Mesendoderm (in vitro differentiated cells): ENCODE data around the gene NUDT1.

ENCODE experiments used
- DNase-seq: peaks from one replicate; pipeline ENCODE4 v3.0.0; 2013
- H2AK5ac ChIP-seq: 2 replicates; pipeline ENCODE4 v1.6.1; 2013; ENCODE audit warnings: low read length, inconsistent platforms
- H2BK120ac ChIP-seq: 2 replicates; pipeline ENCODE4 v1.6.1; 2013; ENCODE audit warnings: low read depth, mild to moderate bottlenecking, low read length, moderate library complexity, mixed read lengths
- H2BK15ac ChIP-seq: replicated peaks from 2 replicates; pipeline ENCODE4 v1.6.1; 2013; ENCODE audit warnings: low read depth, mild to moderate bottlenecking, moderate library complexity
- H2BK5ac ChIP-seq: 2 replicates; pipeline ENCODE4 v1.6.1; 2013; ENCODE audit warnings: low read length, inconsistent platforms
- H3K18ac ChIP-seq: 2 replicates; pipeline ENCODE4 v1.6.1; 2013; ENCODE audit warnings: mild to moderate bottlenecking, low read length, mixed read lengths
- H3K23ac ChIP-seq: one replicate; pipeline ENCODE4 v1.6.1; 2013; ENCODE audit warnings: low read length
- H3K27ac ChIP-seq: 2 replicates; pipeline ENCODE4 v1.5.1; 2013; ENCODE audit warnings: low read depth, mild to moderate bottlenecking, inconsistent platforms, low read length, moderate library complexity
- H3K27me3 ChIP-seq: 2 replicates; pipeline ENCODE4 v1.6.1; 2013; ENCODE audit warnings: low read length, control low read depth, mild to moderate bottlenecking, inconsistent platforms; ENCODE audit not compliant: insufficient read depth, poor library complexity
- H3K36me3 ChIP-seq: 2 replicates; pipeline ENCODE4 v1.6.1; 2013; ENCODE audit warnings: low read length, inconsistent platforms; ENCODE audit not compliant: control insufficient read depth, insufficient read depth
- H3K4ac ChIP-seq: one replicate; pipeline ENCODE4 v1.6.1; 2013; ENCODE audit warnings: low read depth, mild to moderate bottlenecking, low read length, moderate library complexity
- H3K4me1 ChIP-seq: 2 replicates; pipeline ENCODE4 v1.6.1; 2013; ENCODE audit warnings: low read depth, low read length, inconsistent platforms; ENCODE audit not compliant: control insufficient read depth
- H3K4me2 ChIP-seq: 2 replicates; pipeline ENCODE4 v1.6.1; 2013; ENCODE audit warnings: low read length
- H3K4me3 ChIP-seq: 2 replicates; pipeline ENCODE4 v1.5.1; 2013; ENCODE audit warnings: mild to moderate bottlenecking, low read length
- H3K56ac ChIP-seq: one replicate; pipeline ENCODE4 v1.6.1; 2013; ENCODE audit warnings: low read length
- H3K79me1 ChIP-seq: 2 replicates; pipeline ENCODE4 v1.6.1; 2013; ENCODE audit warnings: low read length, inconsistent platforms
- H3K79me2 ChIP-seq: 2 replicates; pipeline ENCODE4 v1.6.1; 2013; ENCODE audit warnings: mild to moderate bottlenecking, low read length; ENCODE audit not compliant: control insufficient read depth, insufficient read depth
- H3K9ac ChIP-seq: 2 replicates; pipeline ENCODE4 v1.6.1; 2013; ENCODE audit warnings: low read length, inconsistent platforms
- H4K5ac ChIP-seq: one replicate; pipeline ENCODE4 v1.6.1; 2013; ENCODE audit warnings: low read length
- H4K8ac ChIP-seq: one replicate; pipeline ENCODE4 v1.6.1; 2013; ENCODE audit warnings: low read depth, mild to moderate bottlenecking, control low read depth, low read length, moderate library complexity
- WGBS: extraction: QIAGEN DNeasy Blood & Tissue Kit; methylation state at CpG from one replicate; pipeline ENCODE4 v1.1.7; 2013; ENCODE audit warnings: low lambda C conversion rate, missing lambda C conversion rate; ENCODE audit not compliant: insufficient coverage; ENCODE audit errors: extremely low coverage; 5-methylcytosine and 5-hydroxymethylcytosine counted together

Gene NUDT1

DNA sequence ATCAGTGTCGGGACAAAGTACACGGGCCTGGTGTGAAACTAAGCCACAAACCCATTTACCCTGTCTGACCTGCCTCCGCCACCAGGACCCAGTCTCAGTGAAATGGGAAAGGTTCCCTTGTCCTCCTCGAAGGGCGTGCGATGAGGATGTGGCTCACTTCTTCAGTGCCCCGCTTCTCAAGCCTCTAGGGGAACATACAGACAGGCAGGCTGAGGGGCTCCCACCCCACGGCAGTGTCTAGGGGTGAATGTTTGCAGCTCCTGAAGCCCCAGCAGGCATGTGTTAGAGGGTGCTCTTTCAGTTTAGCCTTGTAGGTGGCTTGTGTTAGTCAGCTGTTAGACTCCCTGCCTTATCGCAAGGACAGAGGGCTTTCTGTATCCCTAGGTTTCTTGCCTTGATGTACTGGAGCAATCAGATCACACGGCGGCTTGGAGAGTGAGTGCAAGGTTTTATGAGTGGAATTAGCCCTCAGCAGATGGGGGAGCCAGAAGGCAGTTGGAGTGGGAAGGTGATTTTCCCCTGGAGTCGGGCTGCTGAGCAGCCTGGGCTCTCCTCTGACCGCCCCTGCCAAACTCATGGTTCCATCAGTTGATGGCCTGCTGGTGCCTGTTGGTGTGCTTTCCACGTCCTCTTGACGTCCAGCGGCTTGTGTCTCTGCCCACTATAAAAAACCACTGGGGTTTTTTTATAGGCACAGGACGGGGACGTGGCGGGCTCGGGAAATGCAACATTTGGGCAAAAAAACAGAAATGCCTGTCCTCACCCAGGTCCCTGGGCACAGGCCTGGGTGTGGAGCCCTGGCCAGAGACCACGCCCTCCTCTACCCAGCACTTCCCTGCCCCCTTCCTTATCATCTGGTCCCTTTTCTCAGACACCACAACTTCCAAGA, 759 bp downstream of the NUDT1 start:
- peaks cover 5% of the 10 kb centered on the region for H3K79me1 ChIP-seq
- H3K4me1 ChIP-seq: no peaks in the 10 kb centered on the region
- H3K27me3 ChIP-seq: no peaks in the 10 kb centered on the region
- H3K4me2 ChIP-seq: peak overlapping the region; percentile 72
- H3K9ac ChIP-seq: peak overlapping the region; percentile 82
- H2BK5ac ChIP-seq: no peak overlapping the region
- peak overlapping the region; percentile 97 for H4K8ac ChIP-seq
- peaks cover 14% of the 10 kb centered on the region for H3K79me2 ChIP-seq
- H4K5ac ChIP-seq: no peak overlapping the region
- no peak overlapping the region for H2BK15ac ChIP-seq
- DNase-seq: peak; percentile 62
- no peak overlapping the region for H3K23ac ChIP-seq
- H2AK5ac ChIP-seq: no peak overlapping the region
- H3K36me3 ChIP-seq: peaks cover 3% of the 10 kb centered on the region
- WGBS: no CpG with 5 or more reads among the region's 21 CpGs
- no peak overlapping the region for H3K4ac ChIP-seq
- H2BK120ac ChIP-seq: no peak overlapping the region
- peak overlapping the region; percentile 83 for H3K56ac ChIP-seq
- peak overlapping the region; percentile 86 for H3K18ac ChIP-seq
- no peak overlapping the region for H3K27ac ChIP-seq
- peak overlapping the region; percentile 75 for H3K4me3 ChIP-seq

DNA sequence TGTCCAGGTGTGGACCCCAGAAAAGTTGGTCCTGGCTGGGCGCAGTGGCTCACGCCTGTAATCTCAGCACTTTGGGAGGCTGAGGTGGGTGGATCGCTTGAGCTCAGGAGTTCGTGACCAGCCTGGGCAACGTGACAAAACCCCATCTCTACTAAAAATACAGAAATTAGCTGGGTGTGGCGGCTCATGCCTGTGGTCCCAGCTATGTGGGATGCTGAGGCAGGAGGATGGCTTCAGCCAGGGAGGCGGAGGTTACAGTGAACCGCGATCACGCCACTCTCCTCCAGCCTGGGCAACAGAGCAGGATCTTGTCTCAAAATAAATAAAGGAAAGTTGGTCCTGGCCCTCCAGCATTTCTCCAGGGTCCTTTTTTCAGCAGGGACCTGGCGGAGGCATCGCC, 1.4 kb downstream of the NUDT1 start:
- no CpG with 5 or more reads among the region's 12 CpGs for whole genome bisulfite sequencing
- no peak overlapping the region for H2BK120ac ChIP-seq

GRCh38 chr7:2244404-2244995, 2.5 kb downstream of the NUDT1 start:
- no peak overlapping the region for H3K27ac ChIP-seq
- H3K4ac ChIP-seq: no peak overlapping the region
- H2BK5ac ChIP-seq: no peak overlapping the region
- no peaks in the 10 kb centered on the region for H3K27me3 ChIP-seq
- H3K4me2 ChIP-seq: no peak overlapping the region
- no CpG with 5 or more reads among the region's 25 CpGs for WGBS
- peaks cover 5% of the 10 kb centered on the region for H3K79me1 ChIP-seq
- DNase-seq: no peak
- H3K9ac ChIP-seq: no peak overlapping the region
- no peaks in the 10 kb centered on the region for H3K36me3 ChIP-seq
- H2BK15ac ChIP-seq: no peak overlapping the region
- H3K4me3 ChIP-seq: no peak overlapping the region
- H3K79me2 ChIP-seq: peaks cover 14% of the 10 kb centered on the region
- H3K4me1 ChIP-seq: no peaks in the 10 kb centered on the region
- H4K5ac ChIP-seq: no peak overlapping the region
- H3K23ac ChIP-seq: no peak overlapping the region
- H2BK120ac ChIP-seq: no peak overlapping the region
- no peak overlapping the region for H4K8ac ChIP-seq
- H3K18ac ChIP-seq: no peak overlapping the region
- no peak overlapping the region for H2AK5ac ChIP-seq
- H3K56ac ChIP-seq: no peak overlapping the region

More for the DNA sequence above, 1.4 kb downstream of the NUDT1 start:
- H3K79me2 ChIP-seq: peaks cover 14% of the 10 kb centered on the region
- no peak for DNase-seq
- no peak overlapping the region for H3K27ac ChIP-seq
- H3K36me3 ChIP-seq: peaks cover 3% of the 10 kb centered on the region
- no peaks in the 10 kb centered on the region for H3K4me1 ChIP-seq
- H3K4me2 ChIP-seq: no peak overlapping the region
- peak overlapping the region; percentile 45 for H3K56ac ChIP-seq
- H3K9ac ChIP-seq: peak overlapping the region; percentile 25
- no peak overlapping the region for H3K4ac ChIP-seq
- H4K5ac ChIP-seq: no peak overlapping the region
- no peaks in the 10 kb centered on the region for H3K27me3 ChIP-seq
- no peak overlapping the region for H2BK15ac ChIP-seq
- H3K23ac ChIP-seq: no peak overlapping the region
- H2BK5ac ChIP-seq: no peak overlapping the region
- H2AK5ac ChIP-seq: no peak overlapping the region
- H3K79me1 ChIP-seq: peaks cover 5% of the 10 kb centered on the region
- H4K8ac ChIP-seq: no peak overlapping the region
- no peak overlapping the region for H3K4me3 ChIP-seq
- no peak overlapping the region for H3K18ac ChIP-seq

DNA sequence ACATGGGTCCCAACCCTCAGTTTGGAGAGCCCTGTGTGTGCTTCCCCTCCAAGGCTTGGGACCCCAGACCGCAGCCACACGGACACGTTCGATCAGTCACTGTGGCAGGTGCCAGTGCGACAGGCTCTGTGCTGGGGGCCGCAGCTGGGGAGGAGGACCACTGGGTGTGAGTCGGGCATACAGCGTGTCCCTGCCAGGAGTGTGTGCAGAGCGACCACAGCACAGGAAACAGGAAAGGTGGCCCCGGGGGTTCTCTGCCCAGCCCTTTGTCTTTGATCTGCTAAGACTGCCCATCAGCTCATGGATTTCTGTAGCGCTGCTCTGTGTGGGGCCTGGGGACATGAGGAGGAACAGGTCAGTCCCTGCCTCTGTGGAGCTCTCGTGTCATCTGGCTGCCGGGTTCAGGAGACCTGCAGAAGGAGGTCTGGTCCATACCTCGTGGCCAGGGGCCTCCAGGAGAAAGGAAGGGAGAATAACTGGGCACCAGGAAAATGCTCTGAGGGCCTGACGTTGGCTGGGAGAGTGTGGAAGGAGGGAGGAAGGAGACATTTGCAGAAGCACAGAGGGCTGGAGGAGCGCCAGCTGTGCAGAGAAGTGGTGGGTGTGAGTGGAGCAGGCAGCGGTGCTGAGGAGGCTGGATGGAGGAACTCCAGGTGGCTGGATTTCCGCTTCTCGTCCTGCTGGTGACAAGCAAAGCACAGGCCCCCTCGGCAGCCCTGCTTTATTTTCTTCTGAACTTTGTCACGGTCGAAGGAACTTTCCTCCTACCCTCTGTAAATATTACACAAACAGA, 4.1 kb downstream of the NUDT1 start:
- no peaks in the 10 kb centered on the region for H3K36me3 ChIP-seq
- no peak overlapping the region for H3K27ac ChIP-seq
- DNase-seq: no peak
- H3K23ac ChIP-seq: no peak overlapping the region
- no peaks in the 10 kb centered on the region for H3K27me3 ChIP-seq
- H2AK5ac ChIP-seq: no peak overlapping the region
- no peak overlapping the region for H3K9ac ChIP-seq
- no peak overlapping the region for H4K5ac ChIP-seq
- no peak overlapping the region for H2BK120ac ChIP-seq
- no peak overlapping the region for H3K4ac ChIP-seq
- no peak overlapping the region for H2BK5ac ChIP-seq
- no peak overlapping the region for H3K4me2 ChIP-seq
- no peak overlapping the region for H3K18ac ChIP-seq
- H3K56ac ChIP-seq: no peak overlapping the region
- H3K4me3 ChIP-seq: no peak overlapping the region
- peaks cover 8% of the 10 kb centered on the region for H3K79me2 ChIP-seq
- H4K8ac ChIP-seq: no peak overlapping the region
- H3K4me1 ChIP-seq: no peaks in the 10 kb centered on the region
- H2BK15ac ChIP-seq: no peak overlapping the region
- H3K79me1 ChIP-seq: peaks cover 1% of the 10 kb centered on the region
- no CpG with 5 or more reads among the region's 22 CpGs for WGBS

DNA sequence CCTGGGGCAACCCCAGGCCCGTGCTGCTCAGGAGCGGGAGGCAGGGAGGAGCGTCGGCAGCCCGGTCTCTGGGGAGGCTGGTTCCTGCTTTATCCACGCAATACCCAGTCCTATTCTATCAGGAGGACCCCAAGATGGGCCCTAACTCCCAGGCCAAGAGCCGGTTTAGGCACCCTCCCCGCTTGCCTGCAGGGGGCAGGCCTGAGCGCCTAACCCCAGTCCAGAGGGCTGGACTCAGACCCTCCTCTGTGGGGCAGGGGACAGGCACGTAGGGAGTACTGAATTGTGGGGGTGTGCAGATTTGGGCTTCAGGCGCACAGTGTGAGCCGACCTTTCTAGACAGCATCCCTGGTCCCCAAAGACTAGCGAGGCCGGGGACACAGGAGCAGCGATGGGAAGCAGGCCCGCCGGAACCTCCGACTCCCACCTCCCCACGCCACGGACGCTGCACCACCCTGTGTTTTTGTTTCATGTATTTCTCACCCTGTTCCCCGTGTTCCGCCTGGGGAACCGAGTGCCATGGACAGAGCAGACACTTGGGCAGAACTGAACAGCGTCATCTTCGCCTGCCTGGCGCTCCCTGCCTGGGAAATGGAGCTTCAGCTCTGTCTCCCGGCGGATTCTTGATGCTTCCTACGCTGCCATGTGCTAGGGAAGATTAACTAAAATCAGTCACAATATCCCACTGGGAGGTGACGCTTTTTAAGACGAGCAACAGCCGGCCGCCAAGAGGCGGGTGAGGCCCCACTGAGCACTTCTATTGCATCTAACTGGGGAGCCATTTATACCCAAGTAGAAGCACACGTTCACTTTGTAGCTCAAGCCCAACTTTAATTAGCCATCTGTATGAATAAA, 5.3 kb downstream of the NUDT1 start:
- H2BK120ac ChIP-seq: no peak overlapping the region
- no peaks in the 10 kb centered on the region for H3K79me2 ChIP-seq
- no peak overlapping the region for H3K18ac ChIP-seq
- H2BK15ac ChIP-seq: no peak overlapping the region
- H3K4me2 ChIP-seq: no peak overlapping the region
- H3K4ac ChIP-seq: no peak overlapping the region
- H3K56ac ChIP-seq: peak overlapping the region; percentile 35
- H3K23ac ChIP-seq: peak overlapping the region; percentile 19
- no peak overlapping the region for H3K4me3 ChIP-seq
- no peak overlapping the region for H4K8ac ChIP-seq
- H3K27me3 ChIP-seq: no peaks in the 10 kb centered on the region
- H4K5ac ChIP-seq: no peak overlapping the region
- H3K36me3 ChIP-seq: no peaks in the 10 kb centered on the region
- no peak overlapping the region for H2AK5ac ChIP-seq
- H3K4me1 ChIP-seq: no peaks in the 10 kb centered on the region
- no peak overlapping the region for H3K27ac ChIP-seq
- peak overlapping the region; percentile 7 for H3K9ac ChIP-seq
- no peaks in the 10 kb centered on the region for H3K79me1 ChIP-seq
- H2BK5ac ChIP-seq: no peak overlapping the region
- peak; percentile 60 for DNase-seq
- WGBS: no CpG with 5 or more reads among the region's 36 CpGs
